Measurements from ENCODE around the gene AFAP1L2.

Gene AFAP1L2

DNA sequence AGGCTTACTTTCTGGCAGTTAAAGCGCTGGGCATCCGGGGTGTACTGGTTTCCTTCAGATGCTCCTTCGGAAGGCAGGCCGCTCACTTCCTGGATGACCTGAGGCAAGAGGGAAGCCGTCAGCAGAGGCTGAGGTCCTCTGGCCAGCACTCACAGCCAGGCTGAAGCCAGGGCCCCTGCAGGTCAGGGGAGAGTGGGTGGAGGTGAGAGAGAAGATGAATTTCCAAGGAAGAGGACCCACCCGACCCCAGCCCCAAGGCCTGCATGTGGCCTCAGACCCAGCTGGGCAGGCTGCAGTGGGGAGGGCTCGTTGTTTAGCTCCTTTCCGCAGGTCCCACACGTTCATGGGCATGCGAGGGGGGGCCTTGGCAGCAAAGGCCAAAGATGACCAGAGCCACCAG, 94.0 kb downstream of the AFAP1L2 start:
- DNase-seq (ENCODE audit: low spot score), result no peak

DNA sequence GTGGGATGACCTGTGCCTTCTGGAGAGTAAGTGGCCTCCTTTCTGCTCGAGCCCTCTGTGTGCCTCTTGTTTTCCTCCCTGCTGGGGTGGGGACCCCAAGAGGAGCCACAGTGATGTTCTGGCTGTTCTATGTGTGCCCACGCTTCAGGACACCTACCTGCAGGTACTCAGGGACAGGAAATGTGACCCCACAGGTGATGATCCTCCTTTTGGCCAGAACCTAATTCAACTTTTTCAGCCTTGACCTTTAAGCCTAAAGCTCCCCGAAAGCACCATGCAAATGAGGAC, 95.0 kb downstream of the AFAP1L2 start:
- no peak for DNase-seq (ENCODE audit: low spot score)

DNA sequence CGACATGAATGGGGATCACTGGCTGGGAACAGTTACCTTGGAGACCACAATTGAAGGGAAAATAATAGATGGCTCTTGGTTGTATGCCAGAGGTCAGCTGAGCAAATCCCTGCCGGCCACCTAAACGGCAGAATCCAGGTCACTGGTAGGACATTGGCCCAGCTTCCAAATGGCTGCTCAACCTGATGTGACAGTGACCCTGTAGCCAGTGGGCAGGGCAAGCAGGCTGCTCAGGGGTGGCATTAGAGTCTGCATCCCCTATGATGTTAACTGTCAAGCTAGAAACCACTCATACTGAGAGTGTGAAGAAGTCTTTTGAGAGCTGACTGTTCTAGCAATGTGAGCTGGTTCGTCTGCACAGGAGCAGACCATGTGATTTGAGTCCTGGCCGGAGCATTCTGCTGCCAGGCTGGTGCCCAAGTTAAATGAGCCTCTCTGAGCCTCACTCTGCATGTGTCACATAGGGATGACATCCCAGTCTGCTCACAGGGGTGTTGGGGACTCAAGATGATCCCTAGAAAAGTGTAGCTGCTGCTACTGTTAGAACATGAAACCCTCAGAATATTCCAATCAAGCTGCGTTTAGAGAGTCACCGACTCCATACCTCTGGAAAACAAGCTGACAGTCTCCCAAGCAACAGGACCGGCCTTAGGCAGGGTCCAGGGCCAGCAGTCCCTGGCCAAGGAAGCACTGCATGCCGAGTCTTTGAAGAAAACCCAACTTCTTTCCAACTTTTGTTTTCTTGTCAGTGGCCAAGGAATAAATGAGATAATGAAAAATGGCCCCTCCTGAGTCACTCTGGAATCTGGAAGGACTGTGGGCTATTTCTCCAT, 95.6 kb downstream of the AFAP1L2 start:
- peak; percentile 2 for DNase-seq (ENCODE audit: low spot score)

DNA sequence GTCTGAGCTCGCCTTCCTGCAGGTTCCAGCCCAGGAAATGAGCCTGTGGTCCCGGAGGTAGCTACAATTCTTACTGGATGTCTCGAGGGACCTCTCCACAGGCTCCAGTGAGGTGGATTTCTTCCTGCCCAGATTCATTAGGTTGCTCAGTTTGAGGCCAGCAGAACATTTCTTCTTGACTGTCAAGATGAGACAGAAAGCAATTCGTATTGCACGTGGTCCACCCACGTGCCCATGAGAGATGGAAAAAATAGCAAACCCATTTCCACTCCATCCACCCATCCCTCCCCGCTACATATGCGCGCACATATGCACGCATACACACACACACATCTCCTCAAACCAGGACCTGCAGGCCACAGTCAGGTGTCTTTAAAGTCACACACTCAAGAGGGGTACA, 96.6 kb downstream of the AFAP1L2 start:
- no peak for DNase-seq (ENCODE audit: low spot score)

DNA sequence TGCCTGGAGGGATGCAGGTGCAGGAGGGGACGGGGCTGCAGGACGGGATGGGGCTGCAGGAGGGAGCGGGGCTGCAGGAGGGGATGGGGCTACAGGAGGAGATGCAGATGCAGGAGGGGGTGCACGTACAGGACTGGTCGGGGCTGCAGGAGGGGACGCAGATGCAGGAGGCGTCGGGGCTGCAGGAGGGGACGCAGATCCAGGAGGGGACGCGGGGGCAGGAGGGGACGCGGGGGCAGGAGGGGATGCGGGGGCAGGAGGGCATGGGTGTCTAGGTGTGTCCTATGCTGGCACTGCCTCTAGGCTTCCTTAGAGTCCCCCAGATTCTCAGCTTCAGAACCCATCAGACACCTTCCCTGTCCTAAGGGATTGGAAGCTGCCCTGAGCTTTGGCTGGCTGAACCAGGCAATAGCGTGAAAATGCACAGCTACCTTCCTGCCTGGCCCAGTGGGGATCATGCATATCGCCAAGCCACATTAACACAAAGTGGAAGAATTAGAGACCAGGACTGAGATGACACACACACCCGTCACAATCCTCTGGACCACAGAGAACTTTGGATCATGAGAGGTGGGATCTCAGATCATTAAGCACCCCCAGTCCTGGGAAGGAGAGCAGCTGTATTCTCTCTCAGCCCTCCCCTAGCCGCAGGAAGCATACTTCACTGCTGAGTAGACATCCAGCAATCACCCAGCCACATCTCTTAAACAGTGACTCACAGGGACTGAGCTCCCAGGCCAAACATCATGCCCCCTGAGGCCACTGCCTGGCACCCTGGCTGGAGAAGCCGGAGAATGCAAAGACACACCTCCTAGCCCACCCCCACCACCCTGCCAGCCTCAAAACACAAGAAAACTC, 98.0 kb downstream of the AFAP1L2 start:
- DNase-seq (ENCODE audit: low spot score), result no peak

DNA sequence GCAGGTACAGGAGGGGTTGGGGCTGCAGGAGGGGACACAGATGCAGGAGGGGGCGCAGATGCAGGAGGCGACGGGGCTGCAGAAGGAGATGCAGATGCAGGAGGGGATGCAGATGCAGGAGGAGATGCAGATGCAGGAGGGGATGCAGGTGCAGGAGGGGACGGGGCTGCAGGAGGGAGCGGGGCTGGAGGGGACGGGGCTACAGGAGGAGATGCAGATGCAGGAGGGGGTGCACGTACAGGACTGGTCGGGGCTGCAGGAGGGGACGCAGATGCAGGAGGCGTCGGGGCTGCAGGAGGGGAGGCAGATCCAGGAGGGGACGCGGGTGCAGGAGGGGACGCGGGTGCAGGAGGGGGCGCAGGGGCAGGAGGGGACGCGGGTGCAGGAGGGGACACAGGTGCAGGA, 98.8 kb downstream of the AFAP1L2 start:
- DNase-seq (ENCODE audit: low spot score), result no peak

DNA sequence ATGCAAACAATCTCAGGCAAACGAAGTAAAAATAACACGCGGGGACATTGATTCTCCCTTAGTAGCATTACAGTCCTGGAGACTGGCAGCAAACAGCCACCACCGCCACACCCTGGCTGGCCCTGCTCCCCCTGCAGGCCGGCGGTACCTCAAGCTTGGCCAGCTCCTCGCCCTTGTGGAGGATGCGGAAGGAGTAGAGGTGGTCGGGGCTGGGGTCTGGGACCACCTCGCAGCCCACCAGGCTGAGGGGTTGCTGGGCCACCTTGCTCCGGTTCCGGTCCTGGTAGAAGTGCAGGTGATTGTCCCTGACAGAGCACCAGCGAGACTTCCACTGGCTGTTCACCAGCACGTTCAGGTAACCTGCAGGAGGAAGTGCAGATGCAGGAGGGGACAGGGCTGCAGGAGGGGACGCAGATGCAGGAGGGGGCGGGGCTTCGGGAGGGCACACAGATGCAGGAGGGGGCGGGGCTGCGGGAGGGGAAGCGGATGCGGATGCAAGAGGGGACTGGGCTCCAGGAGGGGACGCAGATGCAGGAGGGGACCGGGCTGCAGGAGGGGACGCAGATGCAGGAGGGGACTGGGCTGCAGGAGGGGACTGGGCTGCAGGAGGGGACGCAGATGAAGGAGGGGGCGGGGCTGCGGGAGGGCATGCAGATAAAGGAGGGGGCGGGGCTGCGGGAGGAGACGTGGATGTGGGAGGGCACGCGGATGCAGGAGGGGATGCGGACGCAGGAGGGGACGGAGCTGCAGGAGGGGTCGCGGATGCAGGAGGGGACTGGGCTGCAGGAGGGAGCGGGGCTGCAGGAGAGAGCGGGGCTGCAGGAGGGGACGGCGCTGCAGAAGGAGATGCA, 99.5 kb downstream of the AFAP1L2 start:
- peak; percentile 53 for DNase-seq (ENCODE audit: low spot score)

DNA sequence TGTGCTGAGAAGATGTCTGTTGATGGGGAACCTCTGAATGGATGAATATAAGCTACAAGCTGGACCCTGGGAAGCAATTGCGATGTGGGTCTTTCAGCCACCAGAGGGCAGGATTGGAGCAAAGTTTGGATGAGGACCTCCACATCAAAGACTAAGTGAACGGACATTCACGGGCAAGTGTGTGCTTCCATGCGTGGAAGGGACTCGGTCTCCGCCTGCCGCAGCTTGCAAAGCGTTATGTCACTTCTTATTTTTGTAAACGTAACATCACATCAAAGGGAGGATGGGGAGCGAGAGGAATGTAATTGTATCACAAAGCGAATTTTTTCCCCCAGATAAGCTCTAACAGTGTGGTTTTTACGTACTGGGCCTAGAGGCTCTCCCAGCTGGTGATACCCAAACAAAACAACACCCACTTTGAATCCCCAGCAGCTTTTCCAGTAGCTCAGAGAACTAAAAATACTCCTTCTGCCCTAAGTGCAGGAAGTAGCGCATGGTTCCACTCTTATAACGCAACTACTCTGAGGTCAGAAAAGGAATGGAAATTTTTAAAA, 100.2 kb downstream of the AFAP1L2 start:
- DNase-seq (ENCODE audit: low spot score), result peak; percentile 80

DNA sequence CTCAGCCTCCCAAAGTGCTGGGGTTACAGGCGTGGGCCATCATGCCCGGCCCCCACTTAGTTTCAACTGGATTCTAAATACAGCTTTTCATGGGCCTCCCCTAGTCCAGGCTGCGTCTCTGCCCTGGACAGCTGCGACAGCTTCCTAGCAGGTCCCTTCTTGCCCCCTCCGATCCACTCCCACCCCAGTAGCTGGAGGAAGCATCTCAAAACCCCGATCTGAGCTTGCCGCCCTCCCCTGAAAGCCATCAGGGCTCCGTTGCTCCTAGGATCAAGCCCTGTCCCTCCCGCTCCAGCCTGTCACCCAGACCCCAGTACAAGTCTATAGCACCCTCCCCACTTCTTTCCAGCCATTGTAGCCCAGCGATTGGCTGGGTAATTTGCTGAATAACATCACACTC, 100.7 kb downstream of the AFAP1L2 start:
- no peak for DNase-seq (ENCODE audit: low spot score)

DNA sequence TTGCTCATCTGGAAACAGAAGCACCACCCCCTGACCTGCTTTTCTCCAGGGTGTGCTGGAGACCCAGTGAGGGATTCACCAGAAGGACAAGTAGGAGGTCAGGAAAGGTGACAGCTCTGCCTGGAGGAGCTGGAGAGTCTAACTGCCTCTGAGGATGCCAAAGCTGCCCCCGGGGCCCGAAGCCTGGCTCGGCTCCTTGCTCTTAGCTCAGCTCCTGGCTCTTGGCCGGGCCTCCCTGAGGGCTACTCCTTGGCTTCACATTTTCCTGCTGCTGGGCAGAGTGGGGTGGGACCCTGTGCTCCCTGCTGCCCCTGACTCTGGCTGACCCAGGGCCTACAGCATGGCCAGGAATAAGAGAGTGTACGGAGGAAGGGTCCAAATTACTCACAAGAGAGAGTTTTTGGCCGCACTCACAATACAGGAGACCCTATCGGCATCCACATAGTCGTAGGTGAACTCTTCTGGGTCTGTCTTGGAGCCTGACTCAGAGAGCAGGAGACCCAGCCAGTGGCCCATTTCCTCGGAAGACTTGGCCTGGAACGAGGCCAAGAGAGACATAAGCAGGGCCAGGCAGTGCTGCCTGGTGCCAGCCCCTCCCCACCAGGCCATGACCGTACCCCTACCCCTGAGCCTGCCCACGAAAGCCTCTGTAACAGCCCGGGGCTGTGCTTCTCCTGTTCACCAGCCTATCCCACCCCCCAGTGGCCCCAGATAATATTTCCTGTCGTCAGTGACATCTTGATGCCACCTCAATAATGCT, 102.2 kb downstream of the AFAP1L2 start:
- no peak for DNase-seq (ENCODE audit: low spot score)

DNA sequence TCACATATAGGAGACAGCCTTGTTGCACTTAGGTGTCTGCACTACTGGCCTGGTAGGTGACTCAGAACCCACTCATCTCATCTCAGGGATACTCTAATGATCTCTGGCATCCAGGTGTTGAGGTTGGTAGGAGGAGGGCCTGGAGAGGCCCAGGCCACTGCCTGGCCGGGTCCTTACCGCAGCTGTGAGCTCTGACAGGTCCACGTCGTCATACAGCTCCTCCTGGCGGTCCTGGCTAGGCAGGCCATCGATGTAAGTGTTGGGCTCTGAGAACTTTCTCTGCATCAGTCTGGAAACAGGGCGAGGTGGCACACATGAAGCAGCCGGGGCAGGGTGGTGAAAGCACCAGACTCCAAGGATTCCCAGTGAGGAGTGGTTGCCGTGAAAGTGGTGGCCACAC, 103.1 kb downstream of the AFAP1L2 start:
- no peak for DNase-seq (ENCODE audit: low spot score)

DNA sequence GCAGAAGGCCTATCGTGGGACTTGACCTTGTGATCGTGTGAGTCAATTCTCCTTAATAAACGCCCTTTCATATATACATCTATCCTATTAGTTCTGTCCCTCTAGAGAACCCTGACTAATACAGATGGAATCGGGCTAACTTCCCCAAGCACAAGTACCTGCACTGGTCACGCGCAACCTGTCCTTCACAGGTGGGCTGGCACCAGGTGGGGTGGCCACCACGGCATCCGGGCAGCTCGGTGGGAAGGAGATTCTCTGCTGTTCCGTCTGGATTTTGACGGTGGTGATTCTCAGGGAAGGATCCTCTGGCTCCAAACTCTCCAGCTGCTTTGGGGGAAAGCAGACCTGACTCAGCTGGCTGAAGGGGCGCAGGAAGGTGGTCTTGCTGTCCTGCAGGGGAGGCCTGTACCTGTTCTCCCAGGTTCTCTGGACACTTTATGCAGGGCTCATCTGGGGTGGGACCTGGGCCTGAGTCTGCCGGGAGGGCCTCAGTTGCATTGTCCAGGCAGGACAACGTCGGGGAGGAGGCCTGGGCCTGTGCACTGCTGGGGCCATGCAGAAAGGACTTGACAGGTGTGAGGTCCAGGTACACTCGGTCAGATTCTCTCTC, 104.2 kb downstream of the AFAP1L2 start:
- no peak for DNase-seq (ENCODE audit: low spot score)

DNA sequence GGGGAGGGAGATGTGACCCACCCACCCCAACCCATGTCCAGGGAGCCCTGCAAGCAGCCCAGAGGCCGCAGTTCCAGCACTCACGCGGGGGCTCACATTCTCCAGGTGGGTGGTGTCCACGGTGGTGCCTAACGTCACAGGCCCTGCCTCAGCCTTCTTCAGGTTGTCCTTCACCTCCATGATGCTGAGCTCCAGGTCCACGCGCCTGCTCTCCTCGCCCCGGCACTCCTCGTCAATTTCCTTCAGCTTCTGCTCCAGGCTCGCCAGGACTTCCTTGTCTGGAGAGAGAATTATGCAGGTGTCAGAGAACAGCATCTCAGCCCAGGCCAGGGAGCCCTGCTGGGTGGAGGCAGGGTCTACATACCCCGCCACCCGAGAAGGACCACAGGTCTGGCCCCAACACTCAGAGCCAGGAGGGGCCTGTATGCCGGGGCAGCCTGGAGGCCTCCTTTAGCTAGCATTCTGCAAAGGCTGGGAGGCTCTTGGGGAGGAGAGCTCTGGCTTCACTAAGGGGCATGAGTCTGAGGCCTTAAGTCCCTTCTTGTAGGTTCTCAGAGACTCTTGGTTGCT, 107.1 kb downstream of the AFAP1L2 start:
- DNase-seq (ENCODE audit: low spot score), result no peak

DNA sequence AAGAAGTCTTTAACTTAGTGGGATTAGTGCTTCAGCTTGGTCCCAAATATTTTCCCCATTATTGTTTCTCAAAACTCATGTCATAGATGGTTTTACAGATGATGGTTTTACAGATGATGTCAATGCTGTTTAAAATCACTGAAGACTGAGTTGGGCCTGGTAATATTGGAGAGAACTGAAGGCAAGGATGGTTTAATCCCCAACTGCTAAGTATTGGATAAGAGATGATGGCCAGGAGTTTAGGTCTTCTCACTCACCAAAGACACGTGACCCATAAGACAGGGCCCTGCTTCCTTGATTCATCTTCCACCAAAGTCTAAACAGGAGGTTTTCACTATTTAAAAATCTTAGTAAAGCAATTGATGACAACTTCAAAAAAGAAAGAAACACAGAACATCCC, 108.9 kb downstream of the AFAP1L2 start:
- DNase-seq (ENCODE audit: low spot score), result no peak

DNA sequence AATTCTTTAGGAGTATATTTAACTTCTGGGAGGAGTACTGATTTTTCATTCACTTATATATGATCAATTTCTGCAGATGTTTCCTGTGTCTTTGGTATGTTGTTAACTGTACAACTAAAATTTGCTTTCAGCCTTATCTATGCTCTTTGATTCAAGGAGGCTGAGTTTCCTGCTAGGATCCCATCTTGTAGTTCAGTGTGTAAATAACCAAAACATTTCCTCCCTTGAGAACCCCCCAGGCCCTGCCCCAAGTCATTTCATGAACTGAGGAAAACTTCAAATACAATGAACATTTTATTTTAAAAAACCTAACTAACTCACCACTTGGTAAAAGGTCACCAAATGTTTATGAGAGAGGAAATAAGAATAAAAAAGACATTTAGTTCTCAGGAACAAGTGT, 109.8 kb downstream of the AFAP1L2 start:
- no peak for DNase-seq (ENCODE audit: low spot score)

DNA sequence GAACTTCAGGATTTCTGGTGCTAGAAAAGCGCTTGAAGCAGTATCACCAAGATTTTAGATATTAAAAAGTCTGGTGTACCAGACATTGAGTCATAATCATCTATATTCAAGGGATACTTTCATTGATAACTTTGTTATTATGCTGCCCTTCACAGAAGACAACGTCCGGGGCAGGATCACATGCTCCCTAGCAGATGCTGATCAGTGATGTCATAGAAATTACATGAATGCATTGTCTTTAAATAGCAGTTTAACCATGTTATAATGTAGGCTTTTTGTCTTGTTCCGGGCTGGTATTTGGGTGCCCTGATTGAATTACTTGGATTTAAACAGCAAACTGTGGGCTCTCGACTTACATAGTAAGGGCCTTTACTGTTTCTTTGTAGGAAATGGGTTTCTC, 111.2 kb downstream of the AFAP1L2 start:
- DNase-seq (ENCODE audit: low spot score), result no peak

DNA sequence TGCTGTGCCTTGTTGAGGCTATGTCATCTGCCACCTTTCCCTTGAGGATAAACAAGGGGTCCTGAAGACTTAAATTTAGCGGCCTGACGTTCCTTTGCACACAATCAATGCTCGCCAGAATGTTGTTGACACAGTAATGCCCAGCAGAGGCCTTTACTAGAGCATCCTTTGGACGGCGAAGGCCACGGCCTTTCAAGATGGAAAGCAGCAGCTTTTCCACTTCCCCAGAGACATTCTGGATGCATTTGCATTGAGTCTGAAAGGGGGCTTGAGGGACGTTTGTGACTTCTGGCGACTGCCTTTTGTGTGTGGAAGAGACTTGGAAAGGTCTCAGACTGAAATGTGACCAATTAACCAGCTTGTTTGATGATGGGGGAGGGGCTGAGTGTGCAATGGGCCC, 112.8 kb downstream of the AFAP1L2 start:
- no peak for DNase-seq (ENCODE audit: low spot score)

DNA sequence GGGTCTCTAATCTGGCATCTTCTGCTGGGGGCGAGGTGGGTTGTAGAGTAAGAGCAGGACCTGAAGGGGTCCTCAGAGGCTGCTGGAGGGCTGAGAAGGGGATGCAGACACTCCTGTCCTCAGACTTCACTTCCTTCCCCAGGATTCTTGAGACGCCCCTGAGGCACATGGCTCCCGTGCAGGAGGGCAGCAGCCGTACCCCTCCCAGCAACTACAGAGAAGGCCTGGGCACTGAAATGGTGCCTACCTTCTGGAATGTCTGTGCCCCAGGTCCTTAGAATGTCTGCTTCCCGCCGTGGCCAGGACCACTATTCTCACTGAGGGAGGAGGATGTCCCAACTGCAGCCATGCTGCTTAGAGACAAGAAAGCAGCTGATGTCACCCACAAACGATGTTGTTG, 113.2 kb downstream of the AFAP1L2 start:
- no peak for DNase-seq (ENCODE audit: low spot score)

DNA sequence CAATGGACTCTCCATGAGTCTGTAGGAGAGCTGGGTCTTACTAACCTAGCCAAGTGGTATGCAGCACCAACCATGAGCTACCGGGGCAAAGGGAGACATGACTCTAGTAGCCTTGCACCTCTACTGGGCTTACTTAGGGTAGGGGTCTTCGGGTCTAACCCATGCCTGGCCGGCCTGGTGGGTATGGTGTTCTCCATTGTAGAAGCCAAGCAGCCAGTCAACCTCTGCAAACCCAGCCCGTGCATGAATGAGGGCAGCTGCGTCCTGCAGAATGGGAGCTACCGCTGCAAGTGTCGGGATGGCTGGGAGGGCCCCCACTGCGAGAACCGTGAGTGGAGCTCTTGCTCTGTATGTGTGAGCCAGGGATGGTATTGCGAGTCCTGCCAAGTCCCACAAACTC, 114.3 kb downstream of the AFAP1L2 start:
- DNase-seq (ENCODE audit: low spot score), result no peak

DNA sequence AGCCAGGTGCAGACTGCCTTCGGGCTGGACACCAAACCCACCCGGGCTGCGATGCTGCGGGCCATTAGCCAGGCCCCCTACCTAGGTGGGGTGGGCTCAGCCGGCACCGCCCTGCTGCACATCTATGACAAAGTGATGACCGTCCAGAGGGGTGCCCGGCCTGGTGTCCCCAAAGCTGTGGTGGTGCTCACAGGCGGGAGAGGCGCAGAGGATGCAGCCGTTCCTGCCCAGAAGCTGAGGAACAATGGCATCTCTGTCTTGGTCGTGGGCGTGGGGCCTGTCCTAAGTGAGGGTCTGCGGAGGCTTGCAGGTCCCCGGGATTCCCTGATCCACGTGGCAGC, 115.2 kb downstream of the AFAP1L2 start:
- DNase-seq (ENCODE audit: low spot score), result no peak
